Measurements from ENCODE around the gene DHFR.

Gene DHFR

DNA sequence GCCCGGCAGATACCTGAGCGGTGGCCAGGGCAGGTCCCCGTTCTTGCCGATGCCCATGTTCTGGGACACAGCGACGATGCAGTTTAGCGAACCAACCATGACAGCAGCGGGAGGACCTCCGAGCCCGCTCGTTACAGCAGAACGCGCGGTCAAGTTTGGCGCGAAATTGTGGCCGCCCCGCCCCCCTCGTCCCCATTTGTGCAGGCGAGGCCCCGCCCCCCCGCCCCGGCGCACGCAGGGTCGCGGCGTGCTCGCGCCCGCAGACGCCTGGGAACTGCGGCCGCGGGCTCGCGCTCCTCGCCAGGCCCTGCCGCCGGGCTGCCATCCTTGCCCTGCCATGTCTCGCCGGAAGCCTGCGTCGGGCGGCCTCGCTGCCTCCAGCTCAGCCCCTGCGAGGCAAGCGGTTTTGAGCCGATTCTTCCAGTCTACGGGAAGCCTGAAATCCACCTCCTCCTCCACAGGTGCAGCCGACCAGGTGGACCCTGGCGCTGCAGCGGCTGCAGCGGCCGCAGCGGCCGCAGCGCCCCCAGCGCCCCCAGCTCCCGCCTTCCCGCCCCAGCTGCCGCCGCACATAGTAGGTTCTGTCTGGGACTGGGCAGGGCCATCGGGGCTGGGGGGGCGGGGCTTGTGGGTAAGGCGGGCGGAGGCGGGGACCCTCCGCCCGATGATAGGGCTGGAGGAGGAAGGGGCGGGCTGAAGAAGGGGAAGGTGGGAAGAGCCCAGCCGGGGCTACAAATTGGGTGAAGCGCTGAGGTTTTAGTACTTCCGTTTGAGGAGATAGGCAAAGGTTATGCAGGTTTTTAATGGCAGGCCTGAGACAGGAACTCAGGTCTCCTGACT lies at the start of gene DHFR, which contains the start of gene MSH3:
Gene DHFR, minus strand, starts transcription at position 593 of the 840 bp plus-strand sequence. Its CDS starts 494 bp downstream, at position 99.
Gene MSH3, plus strand, starts transcription at position 262 of the 840 bp plus-strand sequence. Its CDS starts 76 bp downstream, at position 338.
- DNase-seq (ENCODE audit: low read depth, low spot score) = peak; percentile 90
- peak within 1 kb of the TSS; percentile 80 for H3K4me3 ChIP-seq (ENCODE audit: low read depth, low read length)
- in situ Hi-C loops (cut with HindIII; ENCODE audit: low sequenced_read_pairs) = no loop called here
- TF ChIP-seq, protein P1, sequence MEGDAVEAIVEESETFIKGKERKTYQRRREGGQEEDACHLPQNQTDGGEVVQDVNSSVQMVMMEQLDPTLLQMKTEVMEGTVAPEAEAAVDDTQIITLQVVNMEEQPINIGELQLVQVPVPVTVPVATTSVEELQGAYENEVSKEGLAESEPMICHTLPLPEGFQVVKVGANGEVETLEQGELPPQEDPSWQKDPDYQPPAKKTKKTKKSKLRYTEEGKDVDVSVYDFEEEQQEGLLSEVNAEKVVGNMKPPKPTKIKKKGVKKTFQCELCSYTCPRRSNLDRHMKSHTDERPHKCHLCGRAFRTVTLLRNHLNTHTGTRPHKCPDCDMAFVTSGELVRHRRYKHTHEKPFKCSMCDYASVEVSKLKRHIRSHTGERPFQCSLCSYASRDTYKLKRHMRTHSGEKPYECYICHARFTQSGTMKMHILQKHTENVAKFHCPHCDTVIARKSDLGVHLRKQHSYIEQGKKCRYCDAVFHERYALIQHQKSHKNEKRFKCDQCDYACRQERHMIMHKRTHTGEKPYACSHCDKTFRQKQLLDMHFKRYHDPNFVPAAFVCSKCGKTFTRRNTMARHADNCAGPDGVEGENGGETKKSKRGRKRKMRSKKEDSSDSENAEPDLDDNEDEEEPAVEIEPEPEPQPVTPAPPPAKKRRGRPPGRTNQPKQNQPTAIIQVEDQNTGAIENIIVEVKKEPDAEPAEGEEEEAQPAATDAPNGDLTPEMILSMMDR (IDR thresholded peaks at IDR 0.05; ENCODE audit: low read depth, low read length) = no peak

DNA sequence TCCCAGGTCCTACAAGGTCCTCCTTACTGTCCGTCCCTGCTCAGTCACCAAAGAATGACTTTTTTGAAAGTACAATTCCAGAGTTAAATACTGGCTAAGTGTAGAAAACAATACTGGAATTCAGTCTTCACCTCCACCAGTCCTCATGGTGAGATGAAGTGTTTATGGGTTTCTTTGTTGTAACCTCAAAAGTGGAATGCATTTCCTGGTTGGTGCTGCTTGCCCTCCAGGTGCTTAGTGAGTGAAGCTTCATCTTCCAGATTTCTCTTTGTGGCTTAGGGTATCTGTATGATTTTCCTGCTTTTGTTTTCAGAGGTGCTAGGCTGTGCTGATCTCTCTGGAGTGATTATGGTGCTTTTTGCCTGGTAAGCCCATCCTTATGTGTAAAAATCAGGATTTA lies 49.4 kb upstream of the DHFR start:
- DNase-seq (ENCODE audit: low read depth, low spot score) = no peak
- TF ChIP-seq, protein P1 (IDR thresholded peaks at IDR 0.05; ENCODE audit: low read depth, low read length) = no peak
- H3K4me3 ChIP-seq (ENCODE audit: low read depth, low read length) = no peak overlapping the region
- in situ Hi-C loops (cut with HindIII; ENCODE audit: low sequenced_read_pairs) = no loop called here

DNA sequence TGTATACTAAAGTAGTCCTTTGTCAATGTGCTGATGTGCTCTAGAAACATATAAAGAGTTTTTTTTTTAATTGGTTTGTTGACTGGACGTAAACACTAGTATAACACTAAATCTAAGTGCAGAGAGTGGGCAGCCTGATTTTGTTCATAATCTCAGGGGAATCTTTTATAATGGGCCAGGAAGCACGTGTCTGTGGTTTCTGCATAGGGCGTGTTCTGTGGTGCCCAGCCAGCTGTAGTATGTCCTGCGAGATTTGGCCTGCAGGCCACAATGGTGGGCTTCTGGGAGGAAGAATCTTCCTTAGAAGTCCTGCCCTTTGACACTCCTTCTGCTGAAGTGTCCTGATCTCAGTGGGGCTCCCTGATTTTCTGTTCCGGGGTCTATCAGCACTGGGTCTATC lies 49.0 kb upstream of the DHFR start:
- H3K4me3 ChIP-seq (ENCODE audit: low read depth, low read length) = no peak overlapping the region
- no peak for DNase-seq (ENCODE audit: low read depth, low spot score)
- TF ChIP-seq, protein P1 (IDR thresholded peaks at IDR 0.05; ENCODE audit: low read depth, low read length) = no peak
- in situ Hi-C loops (cut with HindIII; ENCODE audit: low sequenced_read_pairs) = no loop called here

DNA sequence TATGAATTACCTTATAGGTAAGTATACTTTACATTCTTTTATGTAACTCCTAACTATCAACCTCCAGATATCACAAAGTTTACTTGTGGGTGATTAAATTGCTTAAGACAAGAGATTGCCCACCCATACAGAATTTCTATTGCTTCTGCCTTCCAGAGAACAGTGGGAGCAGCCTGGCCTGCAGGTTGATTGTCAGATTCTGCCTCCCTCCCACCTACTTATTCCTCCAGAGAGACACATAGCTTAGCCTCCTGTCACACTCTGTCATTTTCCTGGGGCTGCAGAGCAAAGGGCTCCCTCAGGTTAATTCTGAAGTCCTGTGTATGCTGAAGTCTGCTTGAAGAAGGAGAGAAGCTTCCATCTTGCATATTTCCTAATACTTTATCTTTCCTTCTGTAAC lies 48.5 kb upstream of the DHFR start:
- TF ChIP-seq, protein P1 (IDR thresholded peaks at IDR 0.05; ENCODE audit: low read depth, low read length) = no peak
- DNase-seq (ENCODE audit: low read depth, low spot score) = no peak

DNA sequence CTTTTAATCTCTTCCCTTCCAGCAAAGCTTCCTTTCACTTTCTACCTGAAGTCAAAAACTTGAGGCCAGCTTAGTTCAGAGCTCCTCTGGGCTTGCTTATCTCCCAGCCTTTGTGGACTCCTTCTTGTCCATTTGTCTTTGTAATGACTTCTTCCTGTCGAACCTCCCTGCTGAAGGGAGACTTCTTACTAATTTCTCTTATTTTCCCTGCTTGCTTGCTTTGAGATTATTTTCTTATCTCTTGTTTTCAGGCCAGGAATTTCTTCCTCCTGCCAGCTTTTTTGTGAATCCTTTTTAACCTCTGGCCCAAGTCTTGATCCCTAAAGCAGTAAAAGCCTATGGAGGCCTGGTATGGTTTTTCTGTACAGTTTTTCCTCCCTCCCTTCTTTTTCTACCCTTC lies 46.8 kb upstream of the DHFR start:
- TF ChIP-seq, protein P1 (IDR thresholded peaks at IDR 0.05; ENCODE audit: low read depth, low read length) = no peak
- H3K4me3 ChIP-seq (ENCODE audit: low read depth, low read length) = no peak overlapping the region
- no peak for DNase-seq (ENCODE audit: low read depth, low spot score)
- in situ Hi-C loops (cut with HindIII; ENCODE audit: low sequenced_read_pairs) = no loop called here

More for the DNA sequence above, 48.5 kb upstream of the DHFR start:
- in situ Hi-C loops (cut with HindIII; ENCODE audit: low sequenced_read_pairs) = no loop called here
- H3K4me3 ChIP-seq (ENCODE audit: low read depth, low read length) = no peak overlapping the region

DNA sequence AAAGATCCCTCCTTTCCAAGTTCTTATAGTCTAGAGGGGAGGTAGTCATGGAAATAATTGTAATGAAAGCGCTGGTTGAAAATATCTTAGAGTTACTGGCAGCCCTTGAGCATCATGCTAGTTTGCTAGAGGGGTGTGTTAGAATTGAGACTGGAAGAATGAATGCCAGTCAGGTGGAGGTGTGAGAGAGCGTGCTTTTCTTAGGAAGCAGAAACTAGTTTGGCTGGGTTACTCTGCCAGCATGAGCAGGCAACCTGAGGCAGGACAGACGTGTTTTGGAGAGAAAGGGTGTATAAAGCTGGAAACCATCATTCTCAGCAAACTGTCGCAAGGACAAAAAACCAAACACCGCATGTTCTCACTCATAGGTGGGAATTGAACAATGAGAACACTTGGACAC lies 43.6 kb upstream of the DHFR start:
- no peak for DNase-seq (ENCODE audit: low read depth, low spot score)
- in situ Hi-C loops (cut with HindIII; ENCODE audit: low sequenced_read_pairs) = no loop called here
- TF ChIP-seq, protein P1 (IDR thresholded peaks at IDR 0.05; ENCODE audit: low read depth, low read length) = no peak
- no peak overlapping the region for H3K4me3 ChIP-seq (ENCODE audit: low read depth, low read length)

Data from astrocyte of the spinal cord (primary cell).